ENCODE data around the gene MAPK8IP1. TPM values are rescaled to one million over a fixed set of nuclear protein-coding genes. Genes with fewer than 3 reads are reported as not detected.
A peak's percentile ranks its signal among the peaks of the same experiment; 100 is the strongest.

MAPK8IP1 gene
- total and polyA plus RNA-seq, 2 experiments from 2014 or later = 5.9 to 39.4 TPM

DNA sequence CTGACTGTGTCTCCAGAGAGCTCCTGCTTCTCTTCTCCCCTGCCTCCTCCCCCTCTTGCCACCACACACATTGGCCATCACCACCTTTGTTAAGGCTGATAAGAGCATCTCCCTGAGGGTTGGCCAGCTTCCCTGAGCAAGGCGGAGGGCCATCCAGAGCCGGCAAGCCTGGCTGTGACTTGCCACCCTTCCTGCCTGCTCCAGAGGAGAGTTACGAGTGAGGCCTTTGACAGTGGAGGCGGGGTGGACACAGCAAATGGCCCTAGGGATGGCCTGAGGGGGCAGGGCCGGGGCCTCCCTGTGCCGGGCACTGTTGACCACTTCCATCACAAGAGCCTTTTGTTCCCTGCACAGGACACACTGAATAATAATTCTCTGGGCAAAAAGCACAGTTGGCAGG is 16.2 kb downstream of the MAPK8IP1 start:
- no peaks in the 10 kb centered on the region for H3K9me2 ChIP-seq (ENCODE audit: insufficient read depth)
- Mint-ChIP-seq H3K4me3 (peak overlapping the region; percentile 69; the same call in 1 of the 3 replicates), H3K36me3 (ENCODE audit: low read depth) (peaks cover 19% of the 10 kb centered on the region), H3K4me1 (peaks cover 17% of the 10 kb centered on the region), H3K27me3 (ENCODE audit: insufficient read depth, low read depth, poor library complexity) (peaks cover 22% of the 10 kb centered on the region), H3K27ac (no peak overlapping the region), H3K9me3 (no peaks in the 10 kb centered on the region)
- H3K4me1 ChIP-seq (ENCODE audit: insufficient read depth) = peaks cover 14% of the 10 kb centered on the region; the same call in 1 of the 2 replicates
- H2AFZ ChIP-seq = no peak overlapping the region
- H4K20me1 ChIP-seq (replicated peaks; ENCODE audit: insufficient read depth) = peaks cover 6% of the 10 kb centered on the region
- no peak overlapping the region for H3K27ac ChIP-seq (ENCODE audit: low read depth)
- no peaks in the 10 kb centered on the region; the same call in 1 of the 2 replicates for H3K79me2 ChIP-seq (replicated peaks; ENCODE audit: insufficient read depth)
- H3K36me3 ChIP-seq (ENCODE audit: insufficient read depth) = no peaks in the 10 kb centered on the region
- no peaks in the 10 kb centered on the region for H3F3A ChIP-seq (replicated peaks; ENCODE audit: low read depth)
- TF ChIP-seq CREB1 (CRISPR knock-in tag; IDR thresholded peaks at IDR 0.05; ENCODE audit: low read depth) (no peak), JUNB (IDR thresholded peaks at IDR 0.05; ENCODE audit: unreplicated experiment) (no peak), ZNF331 (CRISPR knock-in tag; IDR thresholded peaks at IDR 0.05; ENCODE audit: low read depth) (no peak), ZNF114 (CRISPR knock-in tag; IDR thresholded peaks at IDR 0.05) (no peak), EZH2 (IDR thresholded peaks at IDR 0.05; ENCODE audit: low read depth, unreplicated experiment) (no peak), POLR2AphosphoS5 (IDR thresholded peaks at IDR 0.05; ENCODE audit: low read depth) (no peak), NANOG (IDR thresholded peaks at IDR 0.05; ENCODE audit: borderline replicate concordance) (no peak), STAT1 (IDR thresholded peaks at IDR 0.05; ENCODE audit: unreplicated experiment) (no peak), EZH2phosphoT487 (IDR thresholded peaks at IDR 0.05; ENCODE audit: unreplicated experiment) (no peak)
- TF ChIP-seq, protein P1, sequence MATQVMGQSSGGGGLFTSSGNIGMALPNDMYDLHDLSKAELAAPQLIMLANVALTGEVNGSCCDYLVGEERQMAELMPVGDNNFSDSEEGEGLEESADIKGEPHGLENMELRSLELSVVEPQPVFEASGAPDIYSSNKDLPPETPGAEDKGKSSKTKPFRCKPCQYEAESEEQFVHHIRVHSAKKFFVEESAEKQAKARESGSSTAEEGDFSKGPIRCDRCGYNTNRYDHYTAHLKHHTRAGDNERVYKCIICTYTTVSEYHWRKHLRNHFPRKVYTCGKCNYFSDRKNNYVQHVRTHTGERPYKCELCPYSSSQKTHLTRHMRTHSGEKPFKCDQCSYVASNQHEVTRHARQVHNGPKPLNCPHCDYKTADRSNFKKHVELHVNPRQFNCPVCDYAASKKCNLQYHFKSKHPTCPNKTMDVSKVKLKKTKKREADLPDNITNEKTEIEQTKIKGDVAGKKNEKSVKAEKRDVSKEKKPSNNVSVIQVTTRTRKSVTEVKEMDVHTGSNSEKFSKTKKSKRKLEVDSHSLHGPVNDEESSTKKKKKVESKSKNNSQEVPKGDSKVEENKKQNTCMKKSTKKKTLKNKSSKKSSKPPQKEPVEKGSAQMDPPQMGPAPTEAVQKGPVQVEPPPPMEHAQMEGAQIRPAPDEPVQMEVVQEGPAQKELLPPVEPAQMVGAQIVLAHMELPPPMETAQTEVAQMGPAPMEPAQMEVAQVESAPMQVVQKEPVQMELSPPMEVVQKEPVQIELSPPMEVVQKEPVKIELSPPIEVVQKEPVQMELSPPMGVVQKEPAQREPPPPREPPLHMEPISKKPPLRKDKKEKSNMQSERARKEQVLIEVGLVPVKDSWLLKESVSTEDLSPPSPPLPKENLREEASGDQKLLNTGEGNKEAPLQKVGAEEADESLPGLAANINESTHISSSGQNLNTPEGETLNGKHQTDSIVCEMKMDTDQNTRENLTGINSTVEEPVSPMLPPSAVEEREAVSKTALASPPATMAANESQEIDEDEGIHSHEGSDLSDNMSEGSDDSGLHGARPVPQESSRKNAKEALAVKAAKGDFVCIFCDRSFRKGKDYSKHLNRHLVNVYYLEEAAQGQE (IDR thresholded peaks at IDR 0.05; ENCODE audit: unreplicated experiment) = no peak
- TF ChIP-seq, protein P2, sequence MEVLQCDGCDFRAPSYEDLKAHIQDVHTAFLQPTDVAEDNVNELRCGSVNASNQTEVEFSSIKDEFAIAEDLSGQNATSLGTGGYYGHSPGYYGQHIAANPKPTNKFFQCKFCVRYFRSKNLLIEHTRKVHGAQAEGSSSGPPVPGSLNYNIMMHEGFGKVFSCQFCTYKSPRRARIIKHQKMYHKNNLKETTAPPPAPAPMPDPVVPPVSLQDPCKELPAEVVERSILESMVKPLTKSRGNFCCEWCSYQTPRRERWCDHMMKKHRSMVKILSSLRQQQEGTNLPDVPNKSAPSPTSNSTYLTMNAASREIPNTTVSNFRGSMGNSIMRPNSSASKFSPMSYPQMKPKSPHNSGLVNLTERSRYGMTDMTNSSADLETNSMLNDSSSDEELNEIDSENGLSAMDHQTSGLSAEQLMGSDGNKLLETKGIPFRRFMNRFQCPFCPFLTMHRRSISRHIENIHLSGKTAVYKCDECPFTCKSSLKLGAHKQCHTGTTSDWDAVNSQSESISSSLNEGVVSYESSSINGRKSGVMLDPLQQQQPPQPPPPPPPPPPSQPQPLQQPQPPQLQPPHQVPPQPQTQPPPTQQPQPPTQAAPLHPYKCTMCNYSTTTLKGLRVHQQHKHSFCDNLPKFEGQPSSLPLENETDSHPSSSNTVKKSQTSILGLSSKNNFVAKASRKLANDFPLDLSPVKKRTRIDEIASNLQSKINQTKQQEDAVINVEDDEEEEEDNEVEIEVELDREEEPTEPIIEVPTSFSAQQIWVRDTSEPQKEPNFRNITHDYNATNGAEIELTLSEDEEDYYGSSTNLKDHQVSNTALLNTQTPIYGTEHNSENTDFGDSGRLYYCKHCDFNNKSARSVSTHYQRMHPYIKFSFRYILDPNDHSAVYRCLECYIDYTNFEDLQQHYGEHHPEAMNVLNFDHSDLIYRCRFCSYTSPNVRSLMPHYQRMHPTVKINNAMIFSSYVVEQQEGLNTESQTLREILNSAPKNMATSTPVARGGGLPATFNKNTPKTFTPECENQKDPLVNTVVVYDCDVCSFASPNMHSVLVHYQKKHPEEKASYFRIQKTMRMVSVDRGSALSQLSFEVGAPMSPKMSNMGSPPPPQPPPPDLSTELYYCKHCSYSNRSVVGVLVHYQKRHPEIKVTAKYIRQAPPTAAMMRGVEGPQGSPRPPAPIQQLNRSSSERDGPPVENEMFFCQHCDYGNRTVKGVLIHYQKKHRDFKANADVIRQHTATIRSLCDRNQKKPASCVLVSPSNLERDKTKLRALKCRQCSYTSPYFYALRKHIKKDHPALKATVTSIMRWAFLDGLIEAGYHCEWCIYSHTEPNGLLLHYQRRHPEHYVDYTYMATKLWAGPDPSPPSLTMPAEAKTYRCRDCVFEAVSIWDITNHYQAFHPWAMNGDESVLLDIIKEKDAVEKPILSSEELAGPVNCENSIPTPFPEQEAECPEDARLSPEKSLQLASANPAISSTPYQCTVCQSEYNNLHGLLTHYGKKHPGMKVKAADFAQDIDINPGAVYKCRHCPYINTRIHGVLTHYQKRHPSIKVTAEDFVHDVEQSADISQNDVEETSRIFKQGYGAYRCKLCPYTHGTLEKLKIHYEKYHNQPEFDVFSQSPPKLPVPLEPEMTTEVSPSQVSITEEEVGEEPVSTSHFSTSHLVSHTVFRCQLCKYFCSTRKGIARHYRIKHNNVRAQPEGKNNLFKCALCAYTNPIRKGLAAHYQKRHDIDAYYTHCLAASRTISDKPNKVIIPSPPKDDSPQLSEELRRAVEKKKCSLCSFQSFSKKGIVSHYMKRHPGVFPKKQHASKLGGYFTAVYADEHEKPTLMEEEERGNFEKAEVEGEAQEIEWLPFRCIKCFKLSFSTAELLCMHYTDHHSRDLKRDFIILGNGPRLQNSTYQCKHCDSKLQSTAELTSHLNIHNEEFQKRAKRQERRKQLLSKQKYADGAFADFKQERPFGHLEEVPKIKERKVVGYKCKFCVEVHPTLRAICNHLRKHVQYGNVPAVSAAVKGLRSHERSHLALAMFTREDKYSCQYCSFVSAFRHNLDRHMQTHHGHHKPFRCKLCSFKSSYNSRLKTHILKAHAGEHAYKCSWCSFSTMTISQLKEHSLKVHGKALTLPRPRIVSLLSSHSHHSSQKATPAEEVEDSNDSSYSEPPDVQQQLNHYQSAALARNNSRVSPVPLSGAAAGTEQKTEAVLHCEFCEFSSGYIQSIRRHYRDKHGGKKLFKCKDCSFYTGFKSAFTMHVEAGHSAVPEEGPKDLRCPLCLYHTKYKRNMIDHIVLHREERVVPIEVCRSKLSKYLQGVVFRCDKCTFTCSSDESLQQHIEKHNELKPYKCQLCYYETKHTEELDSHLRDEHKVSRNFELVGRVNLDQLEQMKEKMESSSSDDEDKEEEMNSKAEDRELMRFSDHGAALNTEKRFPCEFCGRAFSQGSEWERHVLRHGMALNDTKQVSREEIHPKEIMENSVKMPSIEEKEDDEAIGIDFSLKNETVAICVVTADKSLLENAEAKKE (CRISPR knock-in tag; IDR thresholded peaks at IDR 0.05) = no peak
- TF ChIP-seq, protein P3, sequence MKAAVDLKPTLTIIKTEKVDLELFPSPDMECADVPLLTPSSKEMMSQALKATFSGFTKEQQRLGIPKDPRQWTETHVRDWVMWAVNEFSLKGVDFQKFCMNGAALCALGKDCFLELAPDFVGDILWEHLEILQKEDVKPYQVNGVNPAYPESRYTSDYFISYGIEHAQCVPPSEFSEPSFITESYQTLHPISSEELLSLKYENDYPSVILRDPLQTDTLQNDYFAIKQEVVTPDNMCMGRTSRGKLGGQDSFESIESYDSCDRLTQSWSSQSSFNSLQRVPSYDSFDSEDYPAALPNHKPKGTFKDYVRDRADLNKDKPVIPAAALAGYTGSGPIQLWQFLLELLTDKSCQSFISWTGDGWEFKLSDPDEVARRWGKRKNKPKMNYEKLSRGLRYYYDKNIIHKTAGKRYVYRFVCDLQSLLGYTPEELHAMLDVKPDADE (IDR thresholded peaks at IDR 0.05) = no peak
- TF ChIP-seq, protein P4, sequence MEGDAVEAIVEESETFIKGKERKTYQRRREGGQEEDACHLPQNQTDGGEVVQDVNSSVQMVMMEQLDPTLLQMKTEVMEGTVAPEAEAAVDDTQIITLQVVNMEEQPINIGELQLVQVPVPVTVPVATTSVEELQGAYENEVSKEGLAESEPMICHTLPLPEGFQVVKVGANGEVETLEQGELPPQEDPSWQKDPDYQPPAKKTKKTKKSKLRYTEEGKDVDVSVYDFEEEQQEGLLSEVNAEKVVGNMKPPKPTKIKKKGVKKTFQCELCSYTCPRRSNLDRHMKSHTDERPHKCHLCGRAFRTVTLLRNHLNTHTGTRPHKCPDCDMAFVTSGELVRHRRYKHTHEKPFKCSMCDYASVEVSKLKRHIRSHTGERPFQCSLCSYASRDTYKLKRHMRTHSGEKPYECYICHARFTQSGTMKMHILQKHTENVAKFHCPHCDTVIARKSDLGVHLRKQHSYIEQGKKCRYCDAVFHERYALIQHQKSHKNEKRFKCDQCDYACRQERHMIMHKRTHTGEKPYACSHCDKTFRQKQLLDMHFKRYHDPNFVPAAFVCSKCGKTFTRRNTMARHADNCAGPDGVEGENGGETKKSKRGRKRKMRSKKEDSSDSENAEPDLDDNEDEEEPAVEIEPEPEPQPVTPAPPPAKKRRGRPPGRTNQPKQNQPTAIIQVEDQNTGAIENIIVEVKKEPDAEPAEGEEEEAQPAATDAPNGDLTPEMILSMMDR (conservative IDR thresholded peaks at IDR 0.05; ENCODE audit: low read depth in 2 of 2) = no peak
- no peak for DNase-seq (ENCODE audit: low spot score)
- no peak overlapping the region for H3K4me2 ChIP-seq
- no peak for ATAC-seq
- H3K27me3 ChIP-seq (ENCODE audit: insufficient read depth) = peaks cover 3% of the 10 kb centered on the region; the same call in 1 of the 2 replicates
- no peak overlapping the region for H3K4me3 ChIP-seq
